Right lobe of liver (tissue), 6 donors: ENCODE results near the gene KREMEN2. TPM values are rescaled to one million over a fixed set of nuclear protein-coding genes. Genes with fewer than 3 reads are reported as not detected.

Experiments
- ATAC-seq, 4 donors: fragments of 200-7000 bp; cut with Tn5 transposase; one replicate each; pipeline ENCODE4 v1.9.1; 2020; ENCODE audit warnings: mild to moderate bottlenecking in 4 of 4, moderate library complexity in 4 of 4
- DNase-seq, 3 donors: peaks; one replicate each; pipeline ENCODE4 v3.0.0-alpha.2; 2020
- H3K27ac ChIP-seq, 3 donors: fragments of 200-600 bp; one replicate each; pipeline ENCODE4 v1.8.0; 2022
- H3K27me3 ChIP-seq, 2 donors: fragments of 200-600 bp; one replicate each; pipeline ENCODE4 v1.8.0; 2022
- H3K36me3 ChIP-seq, 4 donors: fragments of 200-600 bp; sonication (generic) in 1 of 4; one replicate each; pipeline versions ENCODE4 v1.5.1 to v1.8.0; 2017 to 2022; ENCODE audit warnings: control low read depth in 1 of 4
- H3K4me1 ChIP-seq, 4 donors: fragments of 200-600 bp; sonication (generic) in 1 of 4; one replicate each; pipeline versions ENCODE4 v1.5.1 to v1.8.0; 2017 to 2022; ENCODE audit warnings: control low read depth in 1 of 4
- H3K4me3 ChIP-seq, 3 donors: fragments of 200-600 bp; one replicate each; pipeline ENCODE4 v1.8.0; 2022
- H3K9me3 ChIP-seq, 4 donors: fragments of 200-600 bp; sonication (generic) in 1 of 4; one replicate each; pipeline versions ENCODE4 v1.5.1 to v1.8.0; 2017 to 2022; ENCODE audit warnings: control low read depth in 1 of 4
- CTCF ChIP-seq, 4 donors: fragments of 200-600 bp in 3 of 4; fragments of 450-650 bp in 1 of 4; IDR thresholded peaks; one replicate each; pipeline versions ENCODE4 v1.5.1 to v1.8.0; 2016 to 2022; ENCODE audit warnings: antibody characterized with exemption in 4 of 4, mild to moderate bottlenecking in 2 of 4
- POLR2A ChIP-seq: fragments of 450-650 bp; IDR thresholded peaks from one replicate; pipeline ENCODE4 v1.6.1; 2017; ENCODE audit warnings: antibody characterized with exemption, mild to moderate bottlenecking
- WGBS: methylation state at CpG from one replicate; pipeline ENCODE4 v1.1.6; 2018; ENCODE audit warnings: low coverage, low lambda C conversion rate; ENCODE audit not compliant: insufficient coverage; ENCODE audit errors: missing lambda C conversion rate; 5-methylcytosine and 5-hydroxymethylcytosine counted together
- intact Hi-C, 2 donors: fragments of 100-400 bp; cut with DNase I; formaldehyde crosslinking; loops; one replicate each; pipeline versions ENCODE4 v1.11.2 to v1.14.1; 2022
- total RNA-seq, 6 experiments: library from RNA; depleted of rRNA in 2 of 6; stranded (reverse); fragments of >200 nt in 2 of 6; fragmentation: NEBNext Ultra II Directional in 3 of 6; extraction: Animal tissue kit (Norgen Biotek cat#: 25700) in 3 of 6; gene quantifications; one replicate each; pipeline versions ENCODE4 v1.1.0 to v1.2.4, GENCODE V29; 2016 to 2023
- donor health status: DM: no; HTN: yes; CAD: no.
- donor health status: DM: no; HTN: no; CAD: no.
- donor health status: DM: no; HTN: no; CAD: no.
- donor health status: DM: no; HTN: yes; CAD: no.
- donor health status: DM: no; HTN: yes; CAD: no.

The KREMEN2 gene
- total RNA-seq, 6 experiments from 2014 or later = not detected

DNA sequence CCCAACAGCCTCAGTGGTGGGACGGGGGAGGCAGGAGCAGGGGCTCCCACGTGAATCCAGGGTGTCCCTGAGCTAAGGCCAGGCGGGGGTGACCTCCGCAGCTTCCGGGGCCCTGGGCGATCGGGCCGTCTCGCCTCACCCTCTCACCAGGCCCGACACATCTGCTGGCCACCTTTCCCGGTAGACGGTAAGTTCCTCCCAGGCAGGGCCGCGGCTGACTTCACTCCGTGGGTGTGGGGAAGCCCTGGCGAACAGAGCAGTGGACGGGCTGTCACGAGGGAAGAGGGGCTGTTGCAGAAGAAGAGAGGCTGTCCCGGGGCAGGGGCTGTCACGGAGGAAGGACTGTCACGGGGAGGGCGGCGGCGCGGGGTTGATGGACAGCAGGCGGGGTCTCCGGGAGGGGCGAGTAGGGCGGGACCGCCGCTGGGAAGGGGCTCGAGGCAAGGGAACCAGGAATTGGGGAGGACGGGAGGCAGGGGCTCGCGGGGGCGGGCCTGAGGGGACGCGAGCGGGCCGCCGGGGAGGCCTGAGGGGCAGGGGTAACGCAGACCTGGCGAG is 15.7 kb downstream of the KREMEN2 start:
- DNase-seq = no peak
- 3% methylated on average over 21 of the region's 43 CpGs for WGBS
- intact Hi-C loops = no loop called here

DNA sequence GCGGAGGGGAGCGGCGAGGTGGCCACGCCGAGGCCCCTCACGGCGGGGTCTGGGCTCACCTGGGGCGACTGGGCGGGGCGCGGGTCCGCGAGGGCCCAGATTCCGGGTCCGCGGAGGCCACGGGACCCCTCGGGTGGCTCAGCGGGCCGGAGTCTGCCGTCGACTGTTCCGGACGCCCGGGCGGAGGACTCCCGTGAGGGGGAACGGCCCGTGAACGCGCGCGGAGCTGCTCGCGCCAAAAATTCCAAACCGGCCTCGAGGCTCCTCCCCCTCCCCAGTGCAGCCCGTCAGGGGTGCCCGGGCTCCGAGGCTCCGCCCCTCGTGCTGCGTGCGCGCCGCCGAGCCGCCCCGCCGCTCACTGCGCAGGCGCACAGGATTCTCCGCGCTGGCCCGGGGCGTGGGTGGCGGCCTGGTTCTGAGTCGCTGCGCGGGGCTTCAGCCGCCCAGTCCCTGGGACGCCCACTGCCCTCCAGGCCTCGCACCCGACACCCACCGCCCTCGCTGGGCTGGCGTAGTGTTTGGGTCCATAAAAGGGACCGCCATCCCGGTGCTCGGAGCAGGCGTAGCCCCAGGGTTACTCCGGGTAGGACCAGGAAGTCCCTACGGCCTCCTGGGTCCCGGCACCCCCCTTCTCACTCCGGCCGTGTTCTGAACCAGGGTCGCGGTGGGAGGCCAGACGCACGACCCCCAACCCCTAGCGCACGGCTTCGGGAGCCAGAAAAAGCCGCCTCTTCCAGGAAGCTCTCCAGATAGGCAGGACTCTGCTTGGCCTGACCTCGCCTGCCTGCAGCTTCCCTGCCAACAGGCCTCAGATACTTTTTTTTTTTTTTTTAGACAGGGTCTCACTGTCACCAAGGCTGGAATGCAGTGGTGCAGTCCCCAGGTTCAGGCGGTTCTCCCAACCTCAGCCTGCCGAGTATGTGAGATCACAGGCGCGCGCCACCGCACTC is 16.4 kb downstream of the KREMEN2 start, which contains the start of gene PKMYT1:
Gene PKMYT1 (minus strand): TSS at position 220 of the 950 bp plus-strand sequence. CDS start 789 bp downstream, outside the sequence.
- H3K36me3 ChIP-seq = no peaks in the 10 kb centered on the region
- peaks cover 0 to 34% (median 7%) of the 10 kb centered on the region in 4 donors for H3K4me1 ChIP-seq
- H3K27ac ChIP-seq = peak within 1 kb of the TSS; percentile 37 to 86 (median 84)
- intact Hi-C loops = no loop called here
- H3K9me3 ChIP-seq = no peaks in the 10 kb centered on the region
- no peaks in the 10 kb centered on the region for H3K27me3 ChIP-seq
- DNase-seq (peak; percentile 92 to 94 (median 93)), ATAC-seq (peak; percentile 85 to 93 (median 88))
- peak within 1 kb of the TSS; percentile 66 to 94 (median 81) for H3K4me3 ChIP-seq
- TF ChIP-seq CTCF (IDR thresholded peaks at IDR 0.05) (no peak), POLR2A (peak; percentile 95)
- WGBS = 44% methylated on average over 12 of the region's 91 CpGs

More for the DNA sequence above, 15.7 kb downstream of the KREMEN2 start:
- Histone ChIP-seq H3K4me3 (peak overlapping the region; percentile 66 to 94 (median 81)), H3K27me3 (no peaks in the 10 kb centered on the region), H3K27ac (no peak overlapping the region), H3K4me1 (peaks cover 0 to 28% (median 7%) of the 10 kb centered on the region in 4 donors), H3K36me3 (no peaks in the 10 kb centered on the region), H3K9me3 (no peaks in the 10 kb centered on the region)
- no peak for TF ChIP-seq CTCF (IDR thresholded peaks at IDR 0.05)
- TF ChIP-seq POLR2A = no peak
- no peak for ATAC-seq

DNA sequence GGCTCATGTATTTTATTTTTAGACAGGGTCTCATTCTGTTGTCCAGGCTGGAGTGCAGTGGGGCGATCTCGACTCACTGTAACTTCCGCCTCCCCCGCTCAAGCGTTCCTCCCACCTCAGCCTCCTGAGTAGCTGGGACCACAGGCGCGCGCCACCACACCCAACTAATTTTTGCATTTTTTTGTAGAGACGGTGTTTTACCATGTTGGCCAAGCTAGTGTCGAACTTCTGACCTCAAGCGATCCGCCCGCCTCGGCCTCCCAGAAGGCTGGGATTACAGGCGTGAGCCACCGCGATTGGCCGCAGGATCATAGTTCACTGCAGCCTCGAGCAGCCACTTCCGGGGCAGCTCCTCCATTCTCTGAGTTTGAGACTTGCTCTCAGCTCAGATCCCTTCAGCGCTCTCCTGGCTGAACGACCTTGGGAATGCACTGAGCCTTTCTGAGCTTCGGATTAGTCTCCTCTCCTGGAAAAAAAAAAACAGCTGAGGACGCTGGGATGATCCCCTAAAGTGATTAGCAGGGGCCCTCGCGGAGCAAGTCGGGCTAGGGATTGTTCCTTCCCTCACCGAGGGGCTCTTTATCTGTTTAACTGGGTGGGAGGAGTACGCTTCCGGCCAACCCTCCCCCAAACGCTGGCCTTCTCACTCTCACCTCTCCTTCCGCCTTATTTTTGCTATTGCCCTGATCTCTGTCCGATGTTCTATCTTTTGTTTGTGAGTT is 17.3 kb downstream of the KREMEN2 start:
- WGBS = 59% methylated on average over 31 of the region's 33 CpGs
- Histone ChIP-seq H3K4me1 (peaks cover 0 to 41% (median 10%) of the 10 kb centered on the region in 4 donors), H3K36me3 (no peaks in the 10 kb centered on the region), H3K9me3 (no peaks in the 10 kb centered on the region), H3K27ac (no peak overlapping the region), H3K27me3 (no peaks in the 10 kb centered on the region), H3K4me3 (no peak overlapping the region)
- ATAC-seq (no peak), DNase-seq (no peak)
- intact Hi-C loops = no loop called here
- TF ChIP-seq POLR2A (no peak), CTCF (IDR thresholded peaks at IDR 0.05) (no peak)

DNA sequence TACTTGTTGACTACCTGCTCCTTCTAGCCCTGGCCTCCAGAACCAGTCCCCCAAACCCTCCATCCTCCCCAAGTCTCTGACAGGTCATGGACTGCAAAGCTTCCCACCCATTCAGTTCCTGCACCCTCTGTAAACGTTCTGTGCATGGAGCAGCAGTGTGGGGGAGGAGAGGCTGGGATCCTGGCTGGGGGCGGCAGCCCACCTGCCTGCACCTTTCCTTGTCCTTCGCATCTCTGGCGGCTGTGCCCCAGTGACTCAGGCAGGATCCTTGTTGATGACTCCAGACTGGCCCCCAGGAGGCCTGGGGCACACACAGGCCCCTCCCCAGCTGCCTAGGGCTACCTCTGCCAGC is 17.8 kb downstream of the KREMEN2 start:
- TF ChIP-seq POLR2A (no peak), CTCF (IDR thresholded peaks at IDR 0.05) (no peak)
- Histone ChIP-seq H3K4me3 (no peak overlapping the region), H3K27ac (no peak overlapping the region), H3K9me3 (no peaks in the 10 kb centered on the region), H3K36me3 (no peaks in the 10 kb centered on the region), H3K4me1 (peaks cover 0 to 39% (median 10%) of the 10 kb centered on the region in 4 donors), H3K27me3 (no peaks in the 10 kb centered on the region)
- intact Hi-C loops = no loop called here
- 70% methylated on average over 4 of the region's 4 CpGs for WGBS
- ATAC-seq = no peak
- DNase-seq = no peak
